Measurements from ENCODE around the gene ABHD6.
"Not testable (repeated sequence)": the region's sequence is repeated elsewhere in the genome, so short reads cannot be mapped to it uniquely, and the experiment has no call there.

Gene ABHD6

GRCh38 chr3:58243976-58244585 is 6.5 kb downstream of the ABHD6 start:
- no peak for DNase-seq (ENCODE audit: low read depth)

- DNase-seq (ENCODE audit: low read depth), result no peak
Measured at GRCh38 chr3:58246148-58247047, 8.8 kb downstream of the ABHD6 start.

- DNase-seq (ENCODE audit: low read depth), result no peak
Measured at GRCh38 chr3:58249358-58250092, 11.9 kb downstream of the ABHD6 start.

- DNase-seq (ENCODE audit: low read depth), result no peak
Measured at GRCh38 chr3:58250093-58250707, 12.6 kb downstream of the ABHD6 start.

- no peak for DNase-seq (ENCODE audit: low read depth)
Measured at GRCh38 chr3:58251631-58252035, 14.0 kb downstream of the ABHD6 start.

GRCh38 chr3:58254144-58254543 is 16.6 kb downstream of the ABHD6 start:
- DNase-seq (ENCODE audit: low read depth), result no peak

GRCh38 chr3:58256061-58256460 is 18.5 kb downstream of the ABHD6 start:
- no peak for DNase-seq (ENCODE audit: low read depth)

GRCh38 chr3:58256511-58256910 is 18.9 kb downstream of the ABHD6 start:
- no peak for DNase-seq (ENCODE audit: low read depth)

- no peak for DNase-seq (ENCODE audit: low read depth)
Measured at GRCh38 chr3:58258392-58259055, 20.9 kb downstream of the ABHD6 start.

GRCh38 chr3:58260261-58260731 is 22.7 kb downstream of the ABHD6 start:
- DNase-seq (ENCODE audit: low read depth), result peak; percentile 52

GRCh38 chr3:58260733-58261132 is 23.1 kb downstream of the ABHD6 start:
- no peak for DNase-seq (ENCODE audit: low read depth)

- no peak for DNase-seq (ENCODE audit: low read depth)
Measured at GRCh38 chr3:58261954-58262666, 24.5 kb downstream of the ABHD6 start.

- DNase-seq (ENCODE audit: low read depth), result no peak
Measured at GRCh38 chr3:58266577-58266976, 29.0 kb downstream of the ABHD6 start.

GRCh38 chr3:58267543-58267942 is 30.0 kb downstream of the ABHD6 start:
- DNase-seq (ENCODE audit: low read depth), result not testable (repeated sequence)

GRCh38 chr3:58269356-58269755 is 31.8 kb downstream of the ABHD6 start:
- DNase-seq (ENCODE audit: low read depth), result no peak

- DNase-seq (ENCODE audit: low read depth), result no peak
Measured at GRCh38 chr3:58270485-58270884, 32.9 kb downstream of the ABHD6 start.

GRCh38 chr3:58271901-58272501 is 34.4 kb downstream of the ABHD6 start:
- DNase-seq (ENCODE audit: low read depth), result peak; percentile 70

GRCh38 chr3:58272891-58273290 is 35.3 kb downstream of the ABHD6 start:
- no peak for DNase-seq (ENCODE audit: low read depth)

- DNase-seq (ENCODE audit: low read depth), result not testable (repeated sequence)
Measured at GRCh38 chr3:58273362-58273761, 35.8 kb downstream of the ABHD6 start.

- DNase-seq (ENCODE audit: low read depth), result no peak
Measured at GRCh38 chr3:58274027-58274614, 36.5 kb downstream of the ABHD6 start.

All from GM04504 (cell line).